K562 (cell line): ENCODE results near the gene SLC1A4. TPM values are rescaled to one million over a fixed set of nuclear protein-coding genes. Genes with fewer than 3 reads are reported as not detected.
A peak's percentile ranks its signal among the peaks of the same experiment; 100 is the strongest.

Experiments used
- HNRNPUL1 ChIP-seq: fragments of 200-400 bp; formaldehyde crosslinking; IDR thresholded peaks from 2 replicates; pipeline ENCODE4 v1.6.1; 2017; ENCODE audit warnings: low read length
- NR2C2 ChIP-seq, 2 experiments: fragments of 200-800 bp in 1 of 2; sonication (Bioruptor generic) in 1 of 2; sonication (generic) in 1 of 2; formaldehyde crosslinking in 1 of 2; IDR thresholded peaks; 2 replicates each; pipeline versions ENCODE4 v1.6.1 to v1.8.0; 2016 to 2022; ENCODE audit warnings: mild to moderate bottlenecking in 1 of 2, missing compliant biosample characterization in 1 of 2, missing genetic modification characterization in 1 of 2, missing genetic modification reagents in 1 of 2
- polyA plus RNA-seq, 8 experiments: library from polyadenylated mRNA; depleted of rRNA in 4 of 8; stranded (reverse) in 5 of 8; unstranded in 3 of 8; fragments of >200 nt; fragmentation: Nextera tagmentation in 2 of 8; fragmentation: Illumina TruSeq in 1 of 8; extraction: Ambion mirVana in 2 of 8; extraction: Trizol in 1 of 8; gene quantifications; 2 replicates each; pipeline versions ENCODE4 v1.2.1 to v1.2.3, GENCODE V29; 2011 to 2014; ENCODE audit warnings: inconsistent platforms in 1 of 8, missing spikeins in 1 of 8
- total RNA-seq, 7 experiments: library from RNA; depleted of rRNA in 6 of 7; stranded (reverse); fragments of >200 nt in 6 of 7; fragmentation: Illumina TruSeq in 2 of 7; extraction: Trizol in 2 of 7; gene quantifications; 2 replicates each; pipeline versions ENCODE4 v1.2.1 to v1.2.3, GENCODE V29; 2011 to 2021; ENCODE audit warnings: low replicate concordance in 1 of 7
- TF ChIP-seq, protein P1 (sequence below): fragments of 250-450 bp; sonication (Bioruptor Pico); IDR thresholded peaks from 2 replicates; pipeline ENCODE4 v1.9.0; 2021; ENCODE audit warnings: mild to moderate bottlenecking, inconsistent platforms
- TF ChIP-seq, protein P2 (sequence below): sonication (generic); IDR thresholded peaks from 2 replicates; pipeline ENCODE4 v1.6.1; 2016
- TF ChIP-seq, protein P3 (sequence below): sonication (generic); formaldehyde crosslinking; IDR thresholded peaks from 2 replicates; pipeline ENCODE4 v1.8.0; 2022; ENCODE audit warnings: mild to moderate bottlenecking, missing genetic modification reagents

The SLC1A4 gene
- total and polyA plus RNA-seq, 9 of the 15 experiments (the other 6 are each of a cell fraction or from before 2014, with no cell fraction given): 4.4 to 24.0 (median 10.9) TPM

DNA sequence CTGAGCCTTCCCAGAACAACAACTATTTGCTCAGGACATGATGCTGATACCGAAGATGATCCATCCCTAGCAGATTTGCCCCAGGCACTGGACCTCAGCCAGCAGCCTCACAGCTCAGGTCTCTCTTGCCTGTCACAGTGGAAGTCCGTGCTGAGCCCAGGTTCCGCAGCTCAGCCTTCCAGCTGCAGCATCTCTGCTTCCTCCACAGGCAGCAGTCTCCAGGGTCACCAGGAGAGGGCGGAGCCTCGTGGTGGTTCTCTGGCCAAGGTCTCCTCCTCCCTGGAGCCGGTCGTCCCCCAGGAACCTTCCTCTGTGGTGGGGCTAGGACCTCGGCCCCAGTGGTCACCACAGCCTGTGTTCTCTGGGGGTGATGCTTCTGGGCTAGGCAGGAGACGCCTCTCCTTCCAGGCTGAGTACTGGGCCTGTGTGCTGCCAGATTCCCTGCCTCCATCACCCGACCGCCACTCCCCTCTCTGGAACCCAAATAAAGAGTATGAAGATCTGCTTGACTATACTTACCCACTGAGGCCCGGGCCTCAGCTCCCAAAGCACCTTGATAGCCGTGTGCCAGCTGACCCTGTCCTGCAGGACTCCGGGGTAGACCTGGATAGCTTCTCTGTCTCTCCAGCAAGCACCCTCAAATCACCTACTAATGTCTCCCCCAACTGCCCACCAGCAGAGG, 82.4 kb downstream of the SLC1A4 start (continued):
- TF ChIP-seq, protein P1, sequence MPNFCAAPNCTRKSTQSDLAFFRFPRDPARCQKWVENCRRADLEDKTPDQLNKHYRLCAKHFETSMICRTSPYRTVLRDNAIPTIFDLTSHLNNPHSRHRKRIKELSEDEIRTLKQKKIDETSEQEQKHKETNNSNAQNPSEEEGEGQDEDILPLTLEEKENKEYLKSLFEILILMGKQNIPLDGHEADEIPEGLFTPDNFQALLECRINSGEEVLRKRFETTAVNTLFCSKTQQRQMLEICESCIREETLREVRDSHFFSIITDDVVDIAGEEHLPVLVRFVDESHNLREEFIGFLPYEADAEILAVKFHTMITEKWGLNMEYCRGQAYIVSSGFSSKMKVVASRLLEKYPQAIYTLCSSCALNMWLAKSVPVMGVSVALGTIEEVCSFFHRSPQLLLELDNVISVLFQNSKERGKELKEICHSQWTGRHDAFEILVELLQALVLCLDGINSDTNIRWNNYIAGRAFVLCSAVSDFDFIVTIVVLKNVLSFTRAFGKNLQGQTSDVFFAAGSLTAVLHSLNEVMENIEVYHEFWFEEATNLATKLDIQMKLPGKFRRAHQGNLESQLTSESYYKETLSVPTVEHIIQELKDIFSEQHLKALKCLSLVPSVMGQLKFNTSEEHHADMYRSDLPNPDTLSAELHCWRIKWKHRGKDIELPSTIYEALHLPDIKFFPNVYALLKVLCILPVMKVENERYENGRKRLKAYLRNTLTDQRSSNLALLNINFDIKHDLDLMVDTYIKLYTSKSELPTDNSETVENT (CRISPR knock-in tag): no peak
- TF ChIP-seq, protein P2, sequence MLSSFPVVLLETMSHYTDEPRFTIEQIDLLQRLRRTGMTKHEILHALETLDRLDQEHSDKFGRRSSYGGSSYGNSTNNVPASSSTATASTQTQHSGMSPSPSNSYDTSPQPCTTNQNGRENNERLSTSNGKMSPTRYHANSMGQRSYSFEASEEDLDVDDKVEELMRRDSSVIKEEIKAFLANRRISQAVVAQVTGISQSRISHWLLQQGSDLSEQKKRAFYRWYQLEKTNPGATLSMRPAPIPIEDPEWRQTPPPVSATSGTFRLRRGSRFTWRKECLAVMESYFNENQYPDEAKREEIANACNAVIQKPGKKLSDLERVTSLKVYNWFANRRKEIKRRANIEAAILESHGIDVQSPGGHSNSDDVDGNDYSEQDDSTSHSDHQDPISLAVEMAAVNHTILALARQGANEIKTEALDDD: no peak
- TF ChIP-seq, protein P3, sequence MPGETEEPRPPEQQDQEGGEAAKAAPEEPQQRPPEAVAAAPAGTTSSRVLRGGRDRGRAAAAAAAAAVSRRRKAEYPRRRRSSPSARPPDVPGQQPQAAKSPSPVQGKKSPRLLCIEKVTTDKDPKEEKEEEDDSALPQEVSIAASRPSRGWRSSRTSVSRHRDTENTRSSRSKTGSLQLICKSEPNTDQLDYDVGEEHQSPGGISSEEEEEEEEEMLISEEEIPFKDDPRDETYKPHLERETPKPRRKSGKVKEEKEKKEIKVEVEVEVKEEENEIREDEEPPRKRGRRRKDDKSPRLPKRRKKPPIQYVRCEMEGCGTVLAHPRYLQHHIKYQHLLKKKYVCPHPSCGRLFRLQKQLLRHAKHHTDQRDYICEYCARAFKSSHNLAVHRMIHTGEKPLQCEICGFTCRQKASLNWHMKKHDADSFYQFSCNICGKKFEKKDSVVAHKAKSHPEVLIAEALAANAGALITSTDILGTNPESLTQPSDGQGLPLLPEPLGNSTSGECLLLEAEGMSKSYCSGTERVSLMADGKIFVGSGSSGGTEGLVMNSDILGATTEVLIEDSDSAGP (CRISPR knock-in tag): no peak
- TF ChIP-seq NR2C2 (CRISPR knock-in tag; IDR thresholded peaks at IDR 0.05) (peak; percentile 42; the same call in 1 of the 2 replicates), NR2C2 (tag; IDR thresholded peaks at IDR 0.05) (no peak), HNRNPUL1 (no peak)
